GM20431 (cell line): ENCODE measurements around the gene HAGH.

Experiments
- in situ Hi-C: fragments of 300-500 bp; cut with MseI, MboI; formaldehyde crosslinking; loops from one replicate; pipeline ENCODE4 v1.15.0; 2020; ENCODE audit warnings: low sequenced_read_pairs; ENCODE audit not compliant: unreplicated experiment

Gene HAGH

GRCh38 chr16:1788708-1789100, 37.9 kb downstream of the HAGH start:
- in situ Hi-C loops, result no loop called here

GRCh38 chr16:1788095-1788707, 38.4 kb downstream of the HAGH start:
- in situ Hi-C loops, result no loop called here

DNA sequence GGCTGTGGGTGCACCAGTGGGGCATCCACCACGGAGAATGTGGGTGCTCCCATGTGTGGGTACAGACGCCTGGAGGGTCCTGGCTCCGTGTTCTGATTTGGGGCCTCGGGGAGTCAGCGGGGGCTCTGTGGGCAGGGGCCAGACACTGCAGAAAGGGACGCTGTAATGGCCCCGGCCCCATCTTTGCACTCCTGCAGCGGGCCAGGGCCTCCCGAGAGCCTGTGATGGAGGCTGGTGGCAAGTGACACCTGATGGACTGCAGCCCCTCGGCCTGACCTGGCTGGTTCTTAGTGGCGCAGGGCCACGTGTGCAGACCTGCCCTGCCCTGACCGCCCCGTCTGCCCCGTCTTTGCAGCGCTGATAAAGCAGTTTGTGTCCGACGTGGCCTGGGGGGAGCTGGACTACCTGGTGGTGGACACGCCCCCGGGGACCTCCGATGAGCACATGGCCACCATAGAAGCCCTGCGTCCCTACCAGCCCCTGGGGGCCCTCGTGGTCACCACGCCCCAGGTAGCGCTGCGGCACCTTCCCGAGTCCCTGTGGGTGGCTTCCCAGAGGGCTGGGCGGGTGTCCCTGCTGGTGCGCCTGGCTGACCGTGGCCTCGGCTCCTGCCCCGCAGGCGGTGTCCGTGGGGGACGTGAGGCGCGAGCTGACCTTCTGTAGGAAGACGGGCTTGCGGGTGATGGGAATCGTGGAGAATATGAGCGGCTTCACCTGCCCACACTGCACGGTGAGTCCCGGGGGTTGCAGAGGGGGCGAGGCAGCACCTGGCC, 39.1 kb downstream of the HAGH start:
- in situ Hi-C loops, result no loop called here

DNA sequence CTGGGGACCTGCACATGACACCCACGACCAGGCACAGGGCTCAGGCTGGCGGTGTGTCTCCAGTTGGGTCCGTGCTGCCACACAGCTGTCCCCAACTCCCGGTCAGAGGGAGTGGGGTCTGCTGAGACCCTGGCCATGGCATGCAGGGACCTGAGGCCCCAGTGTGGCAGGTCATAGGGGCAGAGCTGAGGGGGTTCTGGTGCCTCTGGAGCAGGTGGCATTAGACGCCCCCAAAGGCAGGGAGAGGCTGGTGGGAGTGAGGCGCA, 39.6 kb downstream of the HAGH start:
- in situ Hi-C loops, result no loop called here

DNA sequence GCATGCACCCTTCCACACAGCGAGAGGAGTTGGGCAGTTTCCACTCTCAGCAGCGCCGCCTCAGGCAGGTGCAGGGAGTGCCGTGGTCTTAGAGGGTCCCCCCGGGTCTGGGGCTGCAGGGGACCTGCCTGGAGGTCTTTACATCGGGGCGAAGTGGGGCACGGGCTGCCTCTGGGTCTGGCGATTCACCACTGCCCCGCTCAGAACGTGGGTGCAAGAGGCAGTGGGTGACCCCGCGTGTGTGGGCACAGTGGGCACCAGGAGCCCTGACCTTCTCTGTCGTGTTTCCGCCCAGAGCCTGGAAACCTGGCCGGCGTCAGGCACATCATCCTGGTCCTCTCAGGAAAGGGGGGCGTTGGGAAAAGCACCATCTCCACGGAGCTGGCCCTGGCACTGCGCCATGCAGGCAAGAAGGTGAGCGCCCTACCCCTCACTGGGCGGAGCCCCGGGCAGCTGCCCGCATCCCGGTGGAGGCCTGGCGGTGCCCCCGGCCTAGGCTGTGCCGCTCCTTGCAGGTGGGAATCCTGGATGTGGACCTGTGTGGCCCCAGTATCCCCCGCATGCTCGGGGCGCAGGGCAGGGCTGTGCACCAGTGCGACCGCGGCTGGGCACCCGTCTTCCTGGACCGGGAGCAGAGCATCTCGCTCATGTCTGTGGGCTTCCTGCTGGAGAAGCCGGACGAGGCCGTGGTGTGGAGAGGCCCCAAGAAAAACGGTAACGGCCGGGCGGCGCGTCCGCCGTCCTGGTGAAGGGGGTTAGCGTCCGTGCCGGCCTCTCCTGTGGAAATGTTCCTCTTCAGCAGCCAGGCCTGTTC, 40.2 kb downstream of the HAGH start:
- in situ Hi-C loops, result no loop called here

GRCh38 chr16:1785846-1786170, 40.8 kb downstream of the HAGH start:
- in situ Hi-C loops, result no loop called here

GRCh38 chr16:1784977-1785845, 41.4 kb downstream of the HAGH start:
- in situ Hi-C loops, result no loop called here

DNA sequence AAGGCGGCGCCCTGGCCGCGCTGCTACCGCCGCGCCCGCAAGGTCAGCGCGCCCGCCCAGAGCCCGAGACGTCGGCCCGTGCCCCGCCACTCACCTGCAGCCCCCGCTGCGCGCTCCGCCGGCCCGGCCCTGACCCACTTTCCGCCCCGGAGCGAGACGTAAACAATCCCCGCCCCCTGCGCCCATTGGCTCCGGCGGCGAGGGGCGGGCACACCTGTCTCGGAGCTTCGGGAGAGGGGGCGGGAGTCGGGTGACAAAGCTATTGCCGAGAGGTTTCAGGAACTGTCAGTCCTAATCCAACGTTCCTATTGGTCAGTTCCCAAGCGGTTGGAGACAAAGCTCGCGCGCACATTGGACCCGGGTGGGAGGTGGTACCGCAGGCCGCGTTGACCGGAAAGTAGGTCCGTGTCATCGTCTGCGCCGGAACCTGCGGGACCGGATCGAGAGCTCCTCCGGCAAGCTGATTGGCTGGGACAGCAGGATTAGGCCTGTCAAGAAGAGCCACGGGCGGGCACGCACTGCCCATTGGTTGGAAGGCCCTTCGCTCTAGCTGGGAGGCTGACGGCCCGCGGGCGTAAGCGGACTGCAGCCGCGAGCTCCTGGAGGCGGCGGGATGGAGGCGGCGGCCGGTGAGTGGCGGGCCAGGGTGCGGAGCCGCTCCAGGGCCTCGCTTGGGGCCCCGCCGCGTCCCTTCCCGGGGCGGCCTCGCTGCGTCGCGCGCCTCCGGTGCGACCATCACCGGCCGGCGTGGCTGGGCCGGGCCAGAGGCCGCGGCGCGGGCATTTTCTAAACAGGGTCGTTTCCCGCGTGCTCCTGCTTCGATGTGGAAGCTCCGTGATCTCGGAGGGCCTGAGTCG, 44.0 kb downstream of the HAGH start, which contains the start of the genes NUBP2 and SPSB3:
TSS of gene NUBP2 (plus strand) at position 553 of the 857 bp plus-strand sequence. CDS start at position 614, 61 bp downstream.
TSS of gene SPSB3 (minus strand) at position 164 of the 857 bp plus-strand sequence. CDS start 1,088 bp downstream, outside the sequence.
- in situ Hi-C loops, result no loop called here

GRCh38 chr16:1781758-1782407, 44.7 kb downstream of the HAGH start:
- in situ Hi-C loops, result no loop called here

DNA sequence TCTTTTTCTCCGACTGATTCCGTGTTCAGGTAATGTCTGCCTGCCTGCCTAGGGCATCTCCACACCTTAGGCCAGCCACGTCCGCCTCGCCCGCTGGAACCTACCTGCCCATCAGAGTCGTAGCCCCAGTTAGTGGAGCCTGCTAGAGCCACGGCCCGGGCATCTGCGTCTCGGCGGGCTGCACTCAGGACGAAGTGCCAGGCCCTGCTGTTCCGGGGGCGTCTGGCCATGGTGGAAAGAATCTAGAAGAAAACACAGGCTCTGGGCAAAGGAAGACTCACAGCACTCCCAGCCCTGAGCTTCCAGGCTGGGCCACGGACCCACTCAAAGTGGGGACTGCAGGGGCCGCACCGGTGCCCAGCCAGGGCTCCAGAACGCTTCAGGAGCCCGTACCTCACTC, 45.4 kb downstream of the HAGH start:
- in situ Hi-C loops, result no loop called here

DNA sequence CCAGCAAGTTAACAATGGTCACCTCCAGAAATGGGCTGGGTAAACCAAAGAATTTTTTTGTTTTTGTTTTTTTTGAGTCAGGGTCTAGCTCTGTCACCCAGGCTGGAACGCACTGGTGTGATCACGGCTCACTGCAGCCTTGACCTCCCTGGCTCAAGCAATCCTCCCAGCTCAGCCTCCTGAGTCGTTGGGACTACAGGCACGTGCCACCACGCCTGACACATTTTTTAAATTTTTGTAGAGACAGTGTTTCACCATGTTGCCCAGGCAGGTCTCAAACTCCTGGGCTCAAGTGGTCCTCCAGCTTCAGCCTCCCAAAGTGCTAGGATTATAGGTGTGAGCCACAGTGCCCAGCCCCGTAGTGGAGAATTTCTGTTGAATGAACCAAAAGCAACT, 46.0 kb downstream of the HAGH start:
- in situ Hi-C loops, result no loop called here

GRCh38 chr16:1779741-1780676, 46.6 kb downstream of the HAGH start:
- in situ Hi-C loops, result no loop called here

DNA sequence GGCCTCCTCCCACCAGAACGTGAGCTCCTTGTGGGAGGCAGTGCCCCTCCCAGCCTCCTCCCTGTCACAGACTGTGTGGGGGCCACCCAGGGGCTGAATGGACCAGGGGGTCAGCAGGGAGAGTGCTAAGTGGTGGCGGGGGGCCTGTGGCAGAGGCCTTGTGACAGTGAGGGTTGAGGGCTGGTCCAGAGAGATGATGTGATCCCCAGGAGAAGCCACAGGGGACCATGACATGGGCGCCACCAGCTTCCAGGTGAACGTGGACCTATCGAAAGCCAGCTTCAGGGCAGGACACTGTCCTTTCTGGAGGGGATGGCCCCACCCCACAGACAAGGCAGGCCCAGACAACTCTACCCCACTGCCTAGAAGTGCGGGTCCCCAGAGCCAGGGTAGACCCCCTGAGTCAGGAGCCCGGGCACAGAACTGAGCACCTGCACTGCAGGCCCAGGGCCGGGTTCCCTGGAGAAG, 47.4 kb downstream of the HAGH start:
- in situ Hi-C loops, result no loop called here

GRCh38 chr16:1778200-1779179, 48.1 kb downstream of the HAGH start:
- in situ Hi-C loops, result no loop called here

DNA sequence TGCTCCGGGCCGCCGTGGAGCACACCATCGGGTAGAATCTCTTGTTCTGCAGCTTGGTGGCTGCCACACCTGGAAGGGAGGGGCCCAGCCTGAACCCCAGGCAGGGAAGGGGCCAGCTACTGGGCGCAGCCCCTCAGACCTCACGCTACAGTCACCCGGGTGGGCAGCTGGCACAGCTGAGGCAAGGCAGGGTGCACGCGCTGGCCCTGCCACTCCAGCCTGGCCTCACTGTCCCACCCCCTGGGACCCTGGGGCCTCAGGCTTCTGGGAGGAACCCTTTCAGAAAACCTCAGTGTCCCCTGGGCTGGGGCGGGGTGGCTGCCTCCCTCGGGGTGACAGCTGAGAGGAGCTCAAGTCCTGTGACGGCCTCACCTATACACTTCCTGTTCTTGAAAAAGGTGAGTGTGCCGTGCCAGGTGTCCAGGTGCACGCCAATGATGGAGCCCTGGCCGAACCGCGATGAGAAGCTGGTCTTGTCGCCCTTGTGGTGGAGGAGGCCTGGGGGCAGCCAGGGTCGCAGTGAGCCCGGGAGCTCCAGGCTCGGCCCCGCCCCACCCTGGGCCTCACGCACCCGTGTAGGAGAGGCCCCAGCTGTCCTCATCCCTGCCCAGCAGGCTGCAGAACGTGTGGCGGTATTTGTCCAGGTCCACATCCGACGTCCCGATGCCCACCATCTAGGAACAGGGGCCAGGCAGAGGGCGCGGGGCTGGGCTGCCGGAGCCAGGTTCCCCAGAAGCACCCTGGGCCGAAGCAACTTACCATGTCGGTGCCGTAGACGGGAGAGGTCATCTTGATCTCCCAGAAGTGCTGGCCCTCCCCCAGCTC, 49.0 kb downstream of the HAGH start:
- in situ Hi-C loops, result no loop called here

DNA sequence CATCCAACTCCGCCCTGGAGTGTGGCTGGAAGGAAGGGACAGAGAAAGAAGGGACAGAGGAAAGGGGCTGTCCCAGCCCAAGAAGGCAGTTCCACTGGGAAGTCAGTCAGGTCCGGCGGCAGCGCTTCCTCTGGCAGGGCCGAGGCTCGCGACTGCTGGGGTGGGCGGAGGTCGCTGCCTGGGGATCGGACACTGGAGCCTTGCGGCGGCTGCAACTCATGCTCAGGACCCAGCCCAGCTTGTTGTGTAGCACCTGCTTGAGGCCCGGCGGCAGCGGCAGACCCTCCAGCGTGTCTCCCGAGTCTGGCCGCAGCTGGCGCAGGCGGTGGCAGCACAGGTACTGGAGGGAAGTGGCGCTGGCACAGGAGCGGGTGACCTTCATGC, 49.6 kb downstream of the HAGH start:
- in situ Hi-C loops, result no loop called here
